NB4 (cell line): ENCODE results near the gene TMEM220.

Experiments
- MYC ChIP-seq: IDR thresholded peaks from 2 replicates; pipeline ENCODE4 v1.6.1; 2011; ENCODE audit warnings: low read depth, low read length
- POLR2A ChIP-seq: IDR thresholded peaks from 2 replicates; pipeline ENCODE4 v1.6.1; 2011; ENCODE audit warnings: mild to moderate bottlenecking; ENCODE audit not compliant: insufficient read length; ENCODE audit errors: extremely low read depth
- TF ChIP-seq, protein P1 (sequence below): IDR thresholded peaks from one replicate; pipeline ENCODE4 v1.5.1; 2012; ENCODE audit warnings: low read depth, low read length

DNA sequence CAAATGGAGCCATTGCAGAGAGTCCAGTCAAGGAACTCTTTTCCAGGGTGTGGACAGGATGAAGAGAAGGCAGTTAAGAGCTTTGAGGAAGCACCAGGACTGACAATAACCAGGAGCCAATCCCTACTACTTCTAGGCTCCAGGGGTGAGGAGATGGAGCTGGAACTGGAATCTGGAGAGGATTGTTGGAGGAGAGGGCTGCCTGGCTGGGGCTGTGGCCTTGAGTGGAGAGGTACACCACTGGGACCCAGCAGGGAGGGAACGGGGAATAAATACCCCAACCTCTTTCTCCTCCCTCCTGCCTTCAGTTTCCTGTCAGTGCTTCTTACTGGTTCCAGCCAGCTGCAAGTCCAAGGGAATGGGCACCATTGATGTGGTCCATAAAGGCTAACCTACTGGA, 32.2 kb upstream of the TMEM220 start:
- TF ChIP-seq POLR2A, result no peak
- TF ChIP-seq, protein P1, sequence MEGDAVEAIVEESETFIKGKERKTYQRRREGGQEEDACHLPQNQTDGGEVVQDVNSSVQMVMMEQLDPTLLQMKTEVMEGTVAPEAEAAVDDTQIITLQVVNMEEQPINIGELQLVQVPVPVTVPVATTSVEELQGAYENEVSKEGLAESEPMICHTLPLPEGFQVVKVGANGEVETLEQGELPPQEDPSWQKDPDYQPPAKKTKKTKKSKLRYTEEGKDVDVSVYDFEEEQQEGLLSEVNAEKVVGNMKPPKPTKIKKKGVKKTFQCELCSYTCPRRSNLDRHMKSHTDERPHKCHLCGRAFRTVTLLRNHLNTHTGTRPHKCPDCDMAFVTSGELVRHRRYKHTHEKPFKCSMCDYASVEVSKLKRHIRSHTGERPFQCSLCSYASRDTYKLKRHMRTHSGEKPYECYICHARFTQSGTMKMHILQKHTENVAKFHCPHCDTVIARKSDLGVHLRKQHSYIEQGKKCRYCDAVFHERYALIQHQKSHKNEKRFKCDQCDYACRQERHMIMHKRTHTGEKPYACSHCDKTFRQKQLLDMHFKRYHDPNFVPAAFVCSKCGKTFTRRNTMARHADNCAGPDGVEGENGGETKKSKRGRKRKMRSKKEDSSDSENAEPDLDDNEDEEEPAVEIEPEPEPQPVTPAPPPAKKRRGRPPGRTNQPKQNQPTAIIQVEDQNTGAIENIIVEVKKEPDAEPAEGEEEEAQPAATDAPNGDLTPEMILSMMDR, result no peak
- no peak for TF ChIP-seq MYC
